ELR (cell line): ENCODE data around the gene PDE6D.

Source experiments
- DNase-seq: peaks from one replicate; pipeline ENCODE4 v3.0.0-alpha.2; 2015; ENCODE audit warnings: low read depth

PDE6D gene

GRCh38 chr2:231682603-231683291 lies 98.3 kb downstream of the PDE6D start:
- no peak for DNase-seq
